Heart left ventricle (tissue), 13 donors: ENCODE measurements around the gene PARM1.

Source experiments
- POLR2A ChIP-seq, 2 donors: fragments of 450-650 bp; IDR thresholded peaks; one replicate each; pipeline ENCODE4 v1.6.1; 2017; ENCODE audit warnings: antibody characterized with exemption in 2 of 2, mild to moderate bottlenecking in 2 of 2, moderate library complexity in 2 of 2
- TF ChIP-seq, protein P1 (sequence below), 12 donors: fragments of 200-600 bp; sonication (generic) in 4 of 12; IDR thresholded peaks; one replicate each; pipeline versions ENCODE4 v1.5.0 to v1.8.0; 2018 to 2022; ENCODE audit warnings: antibody characterized with exemption in 12 of 12, mild to moderate bottlenecking in 5 of 12
- donor health status: ischemic (EF 13 %, LVEDD 7.1; RV severe dilation, severe dysfunction).
- donor health status: DM: no; HTN: yes; CAD: no.
- donor health status: DM: no; HTN: no; CAD: no.
- donor health status: ischemic (EF 25% LVEDD 6.9; RV normal size, moderate dysfunction).
- donor health status: ischemic (EF 25% LVEDD 5.7; RV mildly dilated, moderate dysfunction).
- donor health status: ischemic (EF 35%, LVEDD 5.7; RV mildly dilated, moderate dysfunction).
- donor health status: nonischemic (EF 11% LVEDD 7.7; RV severe dilation, severe dysfunction).
- donor health status: DM: yes; HTN: yes; CAD: no.
- donor health status: PGD.
- donor health status: ischemic (EF 29% LVEDD 5.4; RV normal size, mild dysfunction).
- donor health status: nonischemic (EF 23%, LVEDD 6.1; RV moderate dilation, normal function).

DNA sequence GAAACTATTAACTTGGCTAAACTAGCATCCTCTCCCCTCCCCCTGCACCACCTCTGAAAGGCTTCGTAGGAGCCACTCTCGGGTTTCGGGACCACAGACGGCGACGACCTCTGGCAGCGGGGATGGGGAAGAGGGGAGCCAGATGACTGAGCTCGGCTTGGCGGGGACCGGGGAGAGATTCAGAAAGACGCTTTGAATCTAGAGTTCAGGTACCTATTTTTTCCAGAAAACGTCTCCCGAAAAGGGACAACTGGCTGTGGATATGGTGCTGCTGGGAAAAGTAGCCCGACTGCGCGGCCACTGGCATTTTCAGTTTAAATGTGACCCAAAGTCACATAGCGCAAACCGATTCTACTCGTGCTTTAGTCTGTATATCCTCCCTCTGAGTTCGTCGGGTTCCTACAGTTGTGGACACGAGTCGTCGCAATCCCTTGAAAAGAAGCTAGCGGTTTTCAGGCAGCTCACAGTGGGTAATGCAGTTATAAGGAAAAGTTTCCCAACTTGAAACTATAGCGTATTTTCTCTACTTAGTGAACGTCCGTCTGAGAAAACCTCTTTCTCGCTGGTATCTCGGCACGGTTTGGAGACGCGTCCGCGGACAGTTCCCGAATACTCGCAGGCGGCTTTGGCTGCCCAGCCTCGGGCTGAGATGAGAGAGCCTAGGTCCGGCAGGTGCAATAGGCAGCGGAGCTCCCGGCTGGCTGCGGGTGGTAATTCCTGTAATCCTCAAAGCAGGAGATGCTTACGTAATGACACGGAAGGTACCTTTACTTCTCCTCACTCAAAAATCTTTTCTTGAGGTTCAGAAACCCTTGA lies 1.3 kb downstream of the PARM1 start:
- TF ChIP-seq, protein P1, sequence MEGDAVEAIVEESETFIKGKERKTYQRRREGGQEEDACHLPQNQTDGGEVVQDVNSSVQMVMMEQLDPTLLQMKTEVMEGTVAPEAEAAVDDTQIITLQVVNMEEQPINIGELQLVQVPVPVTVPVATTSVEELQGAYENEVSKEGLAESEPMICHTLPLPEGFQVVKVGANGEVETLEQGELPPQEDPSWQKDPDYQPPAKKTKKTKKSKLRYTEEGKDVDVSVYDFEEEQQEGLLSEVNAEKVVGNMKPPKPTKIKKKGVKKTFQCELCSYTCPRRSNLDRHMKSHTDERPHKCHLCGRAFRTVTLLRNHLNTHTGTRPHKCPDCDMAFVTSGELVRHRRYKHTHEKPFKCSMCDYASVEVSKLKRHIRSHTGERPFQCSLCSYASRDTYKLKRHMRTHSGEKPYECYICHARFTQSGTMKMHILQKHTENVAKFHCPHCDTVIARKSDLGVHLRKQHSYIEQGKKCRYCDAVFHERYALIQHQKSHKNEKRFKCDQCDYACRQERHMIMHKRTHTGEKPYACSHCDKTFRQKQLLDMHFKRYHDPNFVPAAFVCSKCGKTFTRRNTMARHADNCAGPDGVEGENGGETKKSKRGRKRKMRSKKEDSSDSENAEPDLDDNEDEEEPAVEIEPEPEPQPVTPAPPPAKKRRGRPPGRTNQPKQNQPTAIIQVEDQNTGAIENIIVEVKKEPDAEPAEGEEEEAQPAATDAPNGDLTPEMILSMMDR (IDR thresholded peaks at IDR 0.05) = no peak
- TF ChIP-seq POLR2A (IDR thresholded peaks at IDR 0.05) = no peak
